K562 (cell line): Measurements from ENCODE around the gene PRF1. TPM values are rescaled to one million over a fixed set of nuclear protein-coding genes. Genes with fewer than 3 reads are reported as not detected.
A peak's percentile ranks its signal among the peaks of the same experiment; 100 is the strongest.

ENCODE experiments used
- ELF4 ChIP-seq: fragments of 450-650 bp; formaldehyde crosslinking; IDR thresholded peaks from 2 replicates; pipeline ENCODE4 v1.4.0; 2022; ENCODE audit warnings: missing genetic modification characterization
- ESRRB ChIP-seq: fragments of 250-450 bp; sonication (Bioruptor Pico); IDR thresholded peaks from 2 replicates; pipeline ENCODE4 v1.5.0; 2020; ENCODE audit warnings: mild to moderate bottlenecking, moderate library complexity, borderline replicate concordance
- KDM1A ChIP-seq, 2 experiments: fragments of 450-650 bp; IDR thresholded peaks; 2 replicates each; pipeline ENCODE4 v1.6.1; 2016; ENCODE audit warnings: mild to moderate bottlenecking in 2 of 2
- MAFF ChIP-seq: IDR thresholded peaks from 2 replicates; pipeline ENCODE4 v1.6.1; 2012; ENCODE audit warnings: low read length, improper control_type of control experiment
- NFXL1 ChIP-seq: fragments of 450-650 bp; formaldehyde crosslinking; IDR thresholded peaks from 2 replicates; pipeline ENCODE4 v1.4.0; 2021; ENCODE audit warnings: mild to moderate bottlenecking
- PPARD ChIP-seq: fragments of 250-450 bp; sonication (Bioruptor Pico); IDR thresholded peaks from 2 replicates; pipeline ENCODE4 v1.8.0; 2022; ENCODE audit warnings: inconsistent platforms, mild to moderate bottlenecking, moderate library complexity
- SAP30 ChIP-seq: fragments of 200-600 bp; sonication (generic); IDR thresholded peaks from 2 replicates; pipeline ENCODE4 v1.6.1; 2012; ENCODE audit warnings: borderline replicate concordance, low read depth, mild to moderate bottlenecking, moderate library complexity, low read length, control low read depth, inconsistent platforms; ENCODE audit not compliant: insufficient read depth, poor library complexity, severe bottlenecking
- SLC30A9 ChIP-seq: fragments of 250-450 bp; sonication (Bioruptor Pico); IDR thresholded peaks from 2 replicates; pipeline ENCODE4 v1.8.0; 2022; ENCODE audit warnings: mild to moderate bottlenecking, moderate library complexity
- SUPT5H ChIP-seq: fragments of 450-650 bp; IDR thresholded peaks from 2 replicates; pipeline ENCODE4 v1.6.1; 2016
- polyA plus RNA-seq, 8 experiments: library from polyadenylated mRNA; depleted of rRNA in 4 of 8; stranded (reverse) in 5 of 8; unstranded in 3 of 8; fragments of >200 nt; fragmentation: Nextera tagmentation in 2 of 8; fragmentation: Illumina TruSeq in 1 of 8; extraction: Ambion mirVana in 2 of 8; extraction: Trizol in 1 of 8; gene quantifications; 2 replicates each; pipeline versions ENCODE4 v1.2.1 to v1.2.3, GENCODE V29; 2011 to 2014; ENCODE audit warnings: inconsistent platforms in 1 of 8, missing spikeins in 1 of 8
- total RNA-seq, 7 experiments: library from RNA; depleted of rRNA in 6 of 7; stranded (reverse); fragments of >200 nt in 6 of 7; fragmentation: Illumina TruSeq in 2 of 7; extraction: Trizol in 2 of 7; gene quantifications; 2 replicates each; pipeline versions ENCODE4 v1.2.1 to v1.2.3, GENCODE V29; 2011 to 2021; ENCODE audit warnings: low replicate concordance in 1 of 7
- TF ChIP-seq, protein P1 (sequence below): fragments of 450-650 bp; IDR thresholded peaks from 2 replicates; pipeline ENCODE4 v1.6.1; 2017; ENCODE audit warnings: antibody characterized with exemption, mild to moderate bottlenecking
- TF ChIP-seq, protein P2 (sequence below): fragments of 450-650 bp; conservative IDR thresholded peaks from 2 replicates; pipeline ENCODE4 v1.6.1; 2016; ENCODE audit warnings: missing genetic modification characterization, low read depth, mild to moderate bottlenecking, control low read depth, missing compliant biosample characterization
- TF ChIP-seq, protein P3 (sequence below): sonication (generic); formaldehyde crosslinking; IDR thresholded peaks from 2 replicates; pipeline ENCODE4 v1.8.0; 2023; ENCODE audit warnings: mild to moderate bottlenecking, missing genetic modification reagents
- TF ChIP-seq, protein P4 (sequence below), 3 experiments: fragments of 200-800 bp in 1 of 3; sonication (Bioruptor generic) in 1 of 3; sonication (generic) in 1 of 3; formaldehyde crosslinking in 1 of 3; IDR thresholded peaks; 2 replicates each; pipeline versions ENCODE4 v1.6.1 to v1.8.0; 2016 to 2022; ENCODE audit warnings: mild to moderate bottlenecking in 2 of 3, missing compliant biosample characterization in 2 of 3, missing genetic modification characterization in 2 of 3, missing genetic modification reagents in 1 of 3
- TF ChIP-seq, protein P5 (sequence below): fragments of 450-650 bp; conservative IDR thresholded peaks from 2 replicates; pipeline ENCODE4 v1.6.1; 2016; ENCODE audit warnings: missing genetic modification characterization, low read depth, mild to moderate bottlenecking, missing compliant biosample characterization, moderate library complexity

Gene PRF1
- total and polyA plus RNA-seq, 9 of the 15 experiments (the other 6 are each of a cell fraction or from before 2014, with no cell fraction given), result 3.8 to 8.6 (median 6.3) TPM

DNA sequence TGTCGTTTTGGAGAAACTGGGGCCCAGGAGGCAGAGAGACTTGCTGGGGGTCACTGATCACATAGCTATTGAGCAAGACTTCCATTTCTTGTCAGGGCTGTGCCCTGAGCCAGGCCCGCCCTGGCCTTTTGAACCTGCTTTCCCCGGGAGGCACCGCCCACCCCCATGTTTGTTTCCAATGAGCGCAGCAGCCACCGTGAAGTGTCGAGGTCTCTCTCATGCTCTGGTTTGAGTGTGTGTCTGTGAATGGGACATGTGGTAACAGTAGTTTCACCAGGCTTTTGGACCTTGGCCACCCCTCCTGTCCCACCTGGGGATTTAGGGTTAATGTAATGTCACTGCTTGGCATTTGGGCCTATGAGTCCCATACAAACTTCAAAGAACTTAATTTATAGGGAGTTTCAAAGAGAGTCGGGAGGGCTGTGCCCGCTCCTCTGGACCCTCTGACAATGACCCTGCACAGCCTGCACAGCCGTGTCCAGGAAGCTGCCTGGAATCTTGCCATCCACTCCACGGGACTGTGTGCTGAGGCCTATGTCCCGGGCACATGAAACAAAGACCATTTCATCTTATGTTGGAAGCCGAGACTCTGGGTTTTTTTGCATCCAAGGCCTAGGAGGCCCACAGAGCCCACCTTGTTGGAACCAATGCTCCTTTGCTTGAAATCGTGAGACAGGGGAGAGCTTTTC lies 6.3 kb downstream of the PRF1 start (continued):
- TF ChIP-seq, protein P1, sequence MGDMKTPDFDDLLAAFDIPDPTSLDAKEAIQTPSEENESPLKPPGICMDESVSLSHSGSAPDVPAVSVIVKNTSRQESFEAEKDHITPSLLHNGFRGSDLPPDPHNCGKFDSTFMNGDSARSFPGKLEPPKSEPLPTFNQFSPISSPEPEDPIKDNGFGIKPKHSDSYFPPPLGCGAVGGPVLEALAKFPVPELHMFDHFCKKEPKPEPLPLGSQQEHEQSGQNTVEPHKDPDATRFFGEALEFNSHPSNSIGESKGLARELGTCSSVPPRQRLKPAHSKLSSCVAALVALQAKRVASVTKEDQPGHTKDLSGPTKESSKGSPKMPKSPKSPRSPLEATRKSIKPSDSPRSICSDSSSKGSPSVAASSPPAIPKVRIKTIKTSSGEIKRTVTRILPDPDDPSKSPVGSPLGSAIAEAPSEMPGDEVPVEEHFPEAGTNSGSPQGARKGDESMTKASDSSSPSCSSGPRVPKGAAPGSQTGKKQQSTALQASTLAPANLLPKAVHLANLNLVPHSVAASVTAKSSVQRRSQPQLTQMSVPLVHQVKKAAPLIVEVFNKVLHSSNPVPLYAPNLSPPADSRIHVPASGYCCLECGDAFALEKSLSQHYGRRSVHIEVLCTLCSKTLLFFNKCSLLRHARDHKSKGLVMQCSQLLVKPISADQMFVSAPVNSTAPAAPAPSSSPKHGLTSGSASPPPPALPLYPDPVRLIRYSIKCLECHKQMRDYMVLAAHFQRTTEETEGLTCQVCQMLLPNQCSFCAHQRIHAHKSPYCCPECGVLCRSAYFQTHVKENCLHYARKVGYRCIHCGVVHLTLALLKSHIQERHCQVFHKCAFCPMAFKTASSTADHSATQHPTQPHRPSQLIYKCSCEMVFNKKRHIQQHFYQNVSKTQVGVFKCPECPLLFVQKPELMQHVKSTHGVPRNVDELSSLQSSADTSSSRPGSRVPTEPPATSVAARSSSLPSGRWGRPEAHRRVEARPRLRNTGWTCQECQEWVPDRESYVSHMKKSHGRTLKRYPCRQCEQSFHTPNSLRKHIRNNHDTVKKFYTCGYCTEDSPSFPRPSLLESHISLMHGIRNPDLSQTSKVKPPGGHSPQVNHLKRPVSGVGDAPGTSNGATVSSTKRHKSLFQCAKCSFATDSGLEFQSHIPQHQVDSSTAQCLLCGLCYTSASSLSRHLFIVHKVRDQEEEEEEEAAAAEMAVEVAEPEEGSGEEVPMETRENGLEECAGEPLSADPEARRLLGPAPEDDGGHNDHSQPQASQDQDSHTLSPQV, result peak; percentile 90; the same call in 1 of the 2 replicates
- no peak for TF ChIP-seq MAFF
- TF ChIP-seq, protein P2, sequence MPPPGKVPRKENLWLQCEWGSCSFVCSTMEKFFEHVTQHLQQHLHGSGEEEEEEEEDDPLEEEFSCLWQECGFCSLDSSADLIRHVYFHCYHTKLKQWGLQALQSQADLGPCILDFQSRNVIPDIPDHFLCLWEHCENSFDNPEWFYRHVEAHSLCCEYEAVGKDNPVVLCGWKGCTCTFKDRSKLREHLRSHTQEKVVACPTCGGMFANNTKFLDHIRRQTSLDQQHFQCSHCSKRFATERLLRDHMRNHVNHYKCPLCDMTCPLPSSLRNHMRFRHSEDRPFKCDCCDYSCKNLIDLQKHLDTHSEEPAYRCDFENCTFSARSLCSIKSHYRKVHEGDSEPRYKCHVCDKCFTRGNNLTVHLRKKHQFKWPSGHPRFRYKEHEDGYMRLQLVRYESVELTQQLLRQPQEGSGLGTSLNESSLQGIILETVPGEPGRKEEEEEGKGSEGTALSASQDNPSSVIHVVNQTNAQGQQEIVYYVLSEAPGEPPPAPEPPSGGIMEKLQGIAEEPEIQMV (tag), result no peak
- TF ChIP-seq SLC30A9 (CRISPR knock-in tag), result no peak
- no peak for TF ChIP-seq KDM1A (IDR thresholded peaks at IDR 0.05)
- no peak for TF ChIP-seq PPARD (CRISPR knock-in tag)
- TF ChIP-seq ESRRB, result no peak
- TF ChIP-seq, protein P3, sequence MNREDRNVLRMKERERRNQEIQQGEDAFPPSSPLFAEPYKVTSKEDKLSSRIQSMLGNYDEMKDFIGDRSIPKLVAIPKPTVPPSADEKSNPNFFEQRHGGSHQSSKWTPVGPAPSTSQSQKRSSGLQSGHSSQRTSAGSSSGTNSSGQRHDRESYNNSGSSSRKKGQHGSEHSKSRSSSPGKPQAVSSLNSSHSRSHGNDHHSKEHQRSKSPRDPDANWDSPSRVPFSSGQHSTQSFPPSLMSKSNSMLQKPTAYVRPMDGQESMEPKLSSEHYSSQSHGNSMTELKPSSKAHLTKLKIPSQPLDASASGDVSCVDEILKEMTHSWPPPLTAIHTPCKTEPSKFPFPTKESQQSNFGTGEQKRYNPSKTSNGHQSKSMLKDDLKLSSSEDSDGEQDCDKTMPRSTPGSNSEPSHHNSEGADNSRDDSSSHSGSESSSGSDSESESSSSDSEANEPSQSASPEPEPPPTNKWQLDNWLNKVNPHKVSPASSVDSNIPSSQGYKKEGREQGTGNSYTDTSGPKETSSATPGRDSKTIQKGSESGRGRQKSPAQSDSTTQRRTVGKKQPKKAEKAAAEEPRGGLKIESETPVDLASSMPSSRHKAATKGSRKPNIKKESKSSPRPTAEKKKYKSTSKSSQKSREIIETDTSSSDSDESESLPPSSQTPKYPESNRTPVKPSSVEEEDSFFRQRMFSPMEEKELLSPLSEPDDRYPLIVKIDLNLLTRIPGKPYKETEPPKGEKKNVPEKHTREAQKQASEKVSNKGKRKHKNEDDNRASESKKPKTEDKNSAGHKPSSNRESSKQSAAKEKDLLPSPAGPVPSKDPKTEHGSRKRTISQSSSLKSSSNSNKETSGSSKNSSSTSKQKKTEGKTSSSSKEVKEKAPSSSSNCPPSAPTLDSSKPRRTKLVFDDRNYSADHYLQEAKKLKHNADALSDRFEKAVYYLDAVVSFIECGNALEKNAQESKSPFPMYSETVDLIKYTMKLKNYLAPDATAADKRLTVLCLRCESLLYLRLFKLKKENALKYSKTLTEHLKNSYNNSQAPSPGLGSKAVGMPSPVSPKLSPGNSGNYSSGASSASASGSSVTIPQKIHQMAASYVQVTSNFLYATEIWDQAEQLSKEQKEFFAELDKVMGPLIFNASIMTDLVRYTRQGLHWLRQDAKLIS (CRISPR knock-in tag), result no peak
- TF ChIP-seq, protein P4, sequence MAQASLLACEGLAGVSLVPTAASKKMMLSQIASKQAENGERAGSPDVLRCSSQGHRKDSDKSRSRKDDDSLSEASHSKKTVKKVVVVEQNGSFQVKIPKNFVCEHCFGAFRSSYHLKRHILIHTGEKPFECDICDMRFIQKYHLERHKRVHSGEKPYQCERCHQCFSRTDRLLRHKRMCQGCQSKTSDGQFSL (CRISPR knock-in tag; IDR thresholded peaks at IDR 0.05), result no peak
- TF ChIP-seq, protein P4 (tag; IDR thresholded peaks at IDR 0.05), result peak in 1 of 2 experiments; percentile 47; a peak in 1 of 4 replicates
- TF ChIP-seq SUPT5H, result no peak
- TF ChIP-seq, protein P5, sequence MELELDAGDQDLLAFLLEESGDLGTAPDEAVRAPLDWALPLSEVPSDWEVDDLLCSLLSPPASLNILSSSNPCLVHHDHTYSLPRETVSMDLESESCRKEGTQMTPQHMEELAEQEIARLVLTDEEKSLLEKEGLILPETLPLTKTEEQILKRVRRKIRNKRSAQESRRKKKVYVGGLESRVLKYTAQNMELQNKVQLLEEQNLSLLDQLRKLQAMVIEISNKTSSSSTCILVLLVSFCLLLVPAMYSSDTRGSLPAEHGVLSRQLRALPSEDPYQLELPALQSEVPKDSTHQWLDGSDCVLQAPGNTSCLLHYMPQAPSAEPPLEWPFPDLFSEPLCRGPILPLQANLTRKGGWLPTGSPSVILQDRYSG (tag), result no peak; the same call in 1 of the 2 replicates
- TF ChIP-seq NFXL1 (CRISPR knock-in tag), result no peak
- TF ChIP-seq ELF4, result no peak
- no peak for TF ChIP-seq SAP30
